HG03378 (cell line): ENCODE results near the gene DIP2A.
A peak's percentile ranks its signal among the peaks of the same experiment; 100 is the strongest.
"Not testable (repeated sequence)": the region's sequence is repeated elsewhere in the genome, so short reads cannot be mapped to it uniquely, and the experiment has no call there.

Source experiments
- ATAC-seq: cut with Tn5 transposase; IDR thresholded peaks from one replicate; pipeline ENCODE4 v1.9.1; 2021; ENCODE audit warnings: mild to moderate bottlenecking, moderate library complexity; ENCODE audit not compliant: unreplicated experiment

The DIP2A gene

GRCh38 chr21:46442938-46443337, 15.8 kb upstream of the DIP2A start:
- ATAC-seq, result no peak

- ATAC-seq, result no peak
Observed at GRCh38 chr21:46443910-46444309, 14.8 kb upstream of the DIP2A start.

- no peak for ATAC-seq
Observed at GRCh38 chr21:46448108-46448507, 10.6 kb upstream of the DIP2A start.

- not testable (repeated sequence) for ATAC-seq
Observed at GRCh38 chr21:46448855-46449254, 9.8 kb upstream of the DIP2A start.

- no peak for ATAC-seq
Observed at GRCh38 chr21:46452710-46453109, 6.0 kb upstream of the DIP2A start.

GRCh38 chr21:46454142-46454541, 4.5 kb upstream of the DIP2A start:
- no peak for ATAC-seq

- ATAC-seq, result no peak
Observed at GRCh38 chr21:46454634-46455390, 3.9 kb upstream of the DIP2A start.

GRCh38 chr21:46455575-46456385, 2.9 kb upstream of the DIP2A start:
- ATAC-seq, result no peak

GRCh38 chr21:46456750-46457149, 1.9 kb upstream of the DIP2A start:
- no peak for ATAC-seq

GRCh38 chr21:46457801-46458314, 833 bp upstream of the DIP2A start:
- peak; percentile 27 for ATAC-seq

GRCh38 chr21:46459024-46459355, 299 bp downstream of the DIP2A start:
- no peak for ATAC-seq

- no peak for ATAC-seq
Observed at GRCh38 chr21:46459356-46460112, 843 bp downstream of the DIP2A start.

GRCh38 chr21:46461909-46462308, 3.2 kb downstream of the DIP2A start:
- no peak for ATAC-seq

GRCh38 chr21:46465153-46465552, 6.5 kb downstream of the DIP2A start:
- ATAC-seq, result not testable (repeated sequence)

- no peak for ATAC-seq
Observed at GRCh38 chr21:46465651-46466050, 7.0 kb downstream of the DIP2A start.

GRCh38 chr21:46468108-46468774, 9.6 kb downstream of the DIP2A start:
- ATAC-seq, result no peak

- no peak for ATAC-seq
Observed at GRCh38 chr21:46469275-46469674, 10.6 kb downstream of the DIP2A start.

GRCh38 chr21:46471514-46471913, 12.8 kb downstream of the DIP2A start:
- no peak for ATAC-seq

- no peak for ATAC-seq
Observed at GRCh38 chr21:46472246-46472645, 13.6 kb downstream of the DIP2A start.

- no peak for ATAC-seq
Observed at GRCh38 chr21:46474382-46474781, 15.7 kb downstream of the DIP2A start.

- no peak for ATAC-seq
Observed at GRCh38 chr21:46475296-46475695, 16.6 kb downstream of the DIP2A start.
